AML-193 (cell line): ENCODE data around the gene NRXN2.
"Not testable (repeated sequence)": the region's sequence is repeated elsewhere in the genome, so short reads cannot be mapped to it uniquely, and the experiment has no call there.

Experiments
- DNase-seq, 2 experiments: peaks; one replicate each; lab custom pipeline; 2025; lab: John Stamatoyannopoulos, UW

Gene NRXN2

DNA sequence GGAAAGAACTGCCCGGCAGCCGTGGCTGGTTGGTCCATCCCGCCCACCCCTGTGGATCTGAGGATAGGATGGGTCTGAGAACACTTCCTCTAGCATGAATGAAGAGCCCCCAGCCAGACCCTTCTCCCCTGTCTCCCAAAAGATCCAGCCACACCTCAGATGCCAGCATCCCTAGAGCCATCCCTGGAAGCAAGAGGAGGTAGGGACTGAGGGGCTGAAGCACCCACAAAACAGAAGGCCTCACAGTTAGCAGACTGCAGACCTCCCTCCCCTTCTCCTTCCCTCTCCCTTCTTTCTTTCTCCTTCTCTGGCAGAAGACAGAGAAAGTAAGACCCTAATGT, 1.7 kb downstream of the NRXN2 start:
- DNase-seq = no peak

DNA sequence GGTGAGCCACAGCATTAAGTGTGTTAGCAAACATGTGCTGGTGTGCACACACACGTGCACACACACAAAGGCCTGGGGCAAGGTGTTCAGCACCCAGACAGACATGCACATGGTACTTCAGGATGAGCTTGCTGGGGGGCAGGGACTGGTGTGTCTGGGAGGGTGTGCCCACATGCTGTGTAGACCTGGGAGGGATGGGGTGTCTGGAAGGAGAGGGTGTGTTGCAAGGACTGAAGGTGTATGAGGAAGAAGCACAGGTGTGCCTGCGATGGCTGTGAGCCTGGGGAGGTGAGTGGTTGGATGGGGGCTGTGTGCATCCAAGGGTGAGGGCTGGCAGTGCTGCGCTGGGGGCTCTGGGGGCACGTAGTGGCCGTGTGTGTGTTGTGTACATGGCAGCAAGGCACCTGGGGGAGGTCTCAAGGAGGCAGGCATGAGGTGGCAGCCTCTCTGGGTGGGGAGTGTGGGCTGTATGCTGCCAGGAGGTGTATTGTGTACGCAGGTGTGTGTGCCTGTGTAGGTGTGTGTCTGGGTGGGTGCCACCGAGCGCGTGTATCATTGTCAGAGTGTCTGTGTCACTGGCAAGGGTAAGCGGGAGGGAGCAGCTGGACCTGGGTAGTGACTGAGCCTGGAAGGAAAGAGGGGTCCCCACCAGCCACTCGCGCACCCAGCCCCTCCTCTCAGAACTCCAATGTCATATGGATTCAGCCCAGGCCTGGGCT, 2.2 kb downstream of the NRXN2 start:
- no peak for DNase-seq

DNA sequence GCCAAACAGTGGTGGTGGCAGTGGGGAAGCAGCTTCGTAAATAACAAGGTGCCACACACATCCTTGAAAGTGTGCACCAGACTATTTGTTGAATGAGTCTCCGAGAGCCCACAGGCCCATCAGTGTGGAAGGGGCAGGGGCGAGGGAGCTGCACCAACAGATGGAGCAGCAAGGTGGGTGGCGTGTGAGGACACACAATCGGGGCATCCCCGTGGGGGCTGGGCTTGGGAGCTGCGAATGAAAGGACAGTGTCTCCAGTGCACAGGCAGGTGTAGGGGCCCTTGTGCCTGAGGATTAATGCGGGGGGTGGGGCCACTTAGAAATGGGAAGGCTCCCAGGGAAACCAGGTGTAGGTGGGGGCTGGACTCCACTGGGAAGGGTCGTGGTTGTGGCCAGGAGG, 2.8 kb downstream of the NRXN2 start:
- no peak for DNase-seq

DNA sequence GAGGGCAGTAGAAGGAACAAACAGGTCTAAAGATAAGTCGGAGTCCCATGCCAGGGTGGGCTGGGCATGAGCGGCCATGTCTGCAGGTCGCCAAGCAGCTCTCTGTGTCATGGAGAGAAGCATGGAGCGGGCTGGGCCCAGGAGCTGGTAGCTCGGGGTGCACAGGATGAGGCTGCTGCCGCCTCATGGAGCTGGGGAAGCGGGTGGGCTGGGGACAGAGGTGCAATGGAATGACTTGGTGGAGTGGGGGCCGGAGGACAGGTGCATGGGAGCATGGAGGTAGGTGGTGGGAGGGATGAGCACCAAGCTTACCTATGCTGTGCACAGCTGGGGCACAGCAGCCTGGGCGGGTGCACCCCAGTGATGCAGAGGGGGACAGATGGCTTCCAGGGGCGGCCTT, 3.6 kb downstream of the NRXN2 start:
- DNase-seq = no peak

DNA sequence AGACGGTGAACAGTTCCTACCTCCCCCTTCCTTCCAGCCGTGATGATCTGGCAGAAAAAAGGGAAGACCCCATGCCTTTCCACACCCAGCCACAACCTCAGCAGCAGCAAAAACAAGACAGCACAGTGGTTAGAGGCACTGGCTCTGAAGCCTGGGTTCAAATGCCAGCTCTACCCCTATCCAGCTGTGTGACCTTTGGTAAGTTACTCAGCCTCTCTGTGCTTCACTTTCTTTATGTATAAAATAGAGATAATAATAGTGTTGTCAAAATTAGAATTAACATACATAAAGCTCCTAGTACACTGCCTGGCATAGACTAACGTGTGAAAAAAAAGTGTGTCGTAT, 4.2 kb downstream of the NRXN2 start:
- DNase-seq = no peak

DNA sequence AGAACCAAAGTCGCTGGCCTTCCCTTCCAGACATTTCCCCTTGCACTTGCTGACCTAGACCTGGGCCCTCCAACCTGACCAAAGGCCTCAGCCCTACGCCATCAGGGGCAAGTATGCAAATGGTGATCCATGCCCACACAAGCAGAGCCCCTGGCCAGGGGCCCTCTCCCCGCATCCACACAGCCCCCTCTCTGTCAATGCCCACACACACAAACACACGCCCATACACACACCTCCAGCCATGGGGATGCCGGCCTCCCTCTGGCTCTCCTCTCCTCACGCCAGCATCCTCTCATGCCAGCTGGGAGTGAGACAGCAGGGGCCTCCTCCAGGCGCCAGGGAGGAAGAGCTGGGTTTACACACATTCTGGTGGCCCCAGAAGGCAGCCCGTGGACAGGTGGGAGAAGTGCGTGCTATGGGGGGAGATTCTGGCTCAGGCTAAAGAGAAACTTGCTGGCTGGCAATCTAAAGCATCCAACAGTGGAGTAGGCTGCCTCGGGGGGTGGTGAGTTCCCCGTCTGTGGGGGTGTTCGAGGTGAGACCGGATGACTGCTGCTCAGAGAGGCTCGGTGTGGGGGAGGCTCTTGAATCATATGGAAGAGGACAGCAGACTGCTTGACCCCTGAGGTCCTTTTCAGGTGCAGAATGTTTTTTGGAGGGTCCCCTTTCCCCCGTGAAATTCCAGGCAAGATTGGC, 4.8 kb downstream of the NRXN2 start:
- no peak for DNase-seq

DNA sequence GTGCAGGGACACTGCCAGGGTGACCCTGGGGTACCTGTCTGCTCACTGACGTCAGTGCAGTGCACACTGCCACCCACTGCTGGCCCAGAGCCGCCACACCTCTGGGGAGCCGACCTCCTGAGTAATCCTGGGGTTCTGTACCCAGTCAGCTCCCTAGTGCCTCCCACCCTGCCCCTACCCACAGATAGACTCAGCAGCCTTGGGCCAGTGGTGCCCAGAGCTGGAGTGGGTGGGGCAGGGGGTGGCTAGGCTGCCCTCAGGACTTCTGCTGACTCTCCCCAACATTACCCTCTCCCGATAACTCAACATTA, 5.8 kb downstream of the NRXN2 start:
- no peak for DNase-seq

DNA sequence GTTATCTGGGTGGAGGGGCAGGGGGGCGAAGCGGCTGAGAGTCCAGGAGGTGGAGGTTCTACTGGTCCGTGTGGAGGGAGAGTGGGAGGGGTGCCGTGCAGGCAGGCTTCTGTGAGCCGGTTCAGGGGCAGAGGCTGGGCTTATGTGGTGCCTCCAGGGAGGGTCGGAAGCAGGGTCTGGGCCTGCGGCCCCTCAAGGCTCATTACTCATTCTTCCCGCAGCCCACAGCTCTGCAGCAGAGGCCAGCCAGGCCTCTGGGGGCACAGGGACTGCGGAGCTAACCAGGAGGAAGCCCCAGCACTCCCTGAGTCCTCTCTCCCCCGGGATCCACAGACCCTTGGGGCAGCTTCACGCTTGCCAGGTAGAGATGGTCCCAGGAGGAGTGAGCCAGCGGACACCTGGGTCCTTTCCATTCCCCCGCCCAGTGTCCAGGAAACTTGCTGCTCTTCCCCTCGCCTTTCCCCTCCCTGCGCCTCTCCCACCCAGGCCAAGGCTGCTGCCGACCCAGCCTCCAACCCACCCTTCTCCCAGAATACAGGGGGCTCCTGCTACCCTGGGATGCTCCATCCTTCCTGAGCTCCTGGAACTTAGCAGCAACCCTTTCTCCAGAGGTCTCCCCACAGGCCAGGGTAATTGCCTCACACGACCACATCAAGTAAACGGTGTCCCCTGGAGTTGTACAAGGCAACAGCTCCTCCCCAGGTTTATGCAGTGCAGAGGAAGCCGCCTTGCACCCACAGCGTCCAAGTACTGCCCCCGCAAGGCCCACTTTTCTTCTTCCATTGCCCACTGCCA, 6.3 kb downstream of the NRXN2 start:
- DNase-seq = no peak

DNA sequence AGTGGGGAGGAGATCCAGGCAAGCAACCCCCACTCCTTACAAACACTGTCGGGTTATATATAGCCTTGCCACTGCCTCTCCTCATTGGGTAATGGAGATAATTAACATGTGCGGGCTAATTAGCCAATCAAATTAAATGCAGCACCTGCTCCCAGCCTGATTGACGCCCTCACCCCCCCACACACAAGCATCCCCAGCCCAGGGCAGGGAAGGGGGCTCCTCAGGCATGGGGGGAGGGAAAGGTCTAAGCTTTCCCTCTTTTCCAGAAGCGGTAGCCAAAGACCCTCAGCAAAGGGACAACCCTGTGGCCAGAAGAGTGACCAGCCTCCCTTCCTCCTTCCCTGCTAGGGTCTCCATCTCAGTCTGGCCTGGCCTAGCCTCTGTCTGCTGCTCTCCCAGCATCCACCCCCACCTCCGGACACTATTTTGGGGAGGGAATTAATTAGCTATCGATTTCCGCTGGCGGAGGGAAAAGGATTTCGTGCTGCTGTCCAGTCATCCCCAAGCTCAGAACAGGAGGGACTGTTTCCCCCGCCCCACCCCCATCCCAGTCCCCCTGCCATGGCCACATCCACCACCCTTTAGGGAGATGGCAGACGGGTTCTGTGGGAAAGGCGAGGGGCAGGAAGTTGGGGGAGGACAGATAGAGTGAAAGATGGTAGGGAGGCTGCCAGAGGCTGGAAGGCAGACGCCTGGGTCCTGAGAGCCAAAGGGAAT, 7.1 kb downstream of the NRXN2 start:
- DNase-seq = no peak

DNA sequence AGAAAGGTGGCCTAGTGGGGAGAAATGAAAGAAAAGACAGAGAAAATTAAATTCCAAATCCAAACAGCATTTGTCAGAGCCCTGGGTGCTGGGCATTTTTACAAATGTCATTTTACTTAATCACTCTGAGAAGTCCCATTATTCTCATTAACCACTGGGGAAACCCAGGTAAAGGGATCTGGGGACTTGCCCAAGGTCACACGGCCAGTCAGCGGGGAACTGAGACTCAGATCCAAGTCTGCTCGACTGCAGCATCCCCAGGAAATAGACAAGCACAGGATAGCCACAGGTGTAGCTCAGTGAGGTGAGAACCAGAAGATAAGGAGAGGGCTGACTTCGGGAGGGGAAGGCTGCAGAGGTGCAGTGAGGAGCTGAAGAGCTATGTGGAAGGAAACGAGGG, 7.9 kb downstream of the NRXN2 start:
- DNase-seq = no peak

DNA sequence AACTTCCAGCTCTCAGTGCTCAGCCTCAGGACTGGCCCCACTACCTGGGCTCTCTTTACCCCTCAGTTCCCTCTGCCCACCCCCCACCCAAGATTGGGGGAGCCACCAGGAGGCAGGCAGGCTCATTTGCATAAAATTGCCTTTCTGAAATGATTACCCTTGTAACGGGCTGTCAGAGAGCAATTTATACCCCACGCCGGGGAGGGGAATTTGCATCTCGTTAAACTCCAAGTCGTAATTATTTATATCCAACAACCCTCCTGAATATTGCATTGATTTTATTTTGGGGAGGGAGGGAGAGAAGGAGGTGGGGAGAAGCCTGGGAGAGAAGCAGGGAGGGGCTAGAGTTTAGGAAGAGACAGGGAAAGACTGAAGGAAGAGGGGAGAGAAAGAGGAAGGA, 8.3 kb downstream of the NRXN2 start:
- no peak for DNase-seq

DNA sequence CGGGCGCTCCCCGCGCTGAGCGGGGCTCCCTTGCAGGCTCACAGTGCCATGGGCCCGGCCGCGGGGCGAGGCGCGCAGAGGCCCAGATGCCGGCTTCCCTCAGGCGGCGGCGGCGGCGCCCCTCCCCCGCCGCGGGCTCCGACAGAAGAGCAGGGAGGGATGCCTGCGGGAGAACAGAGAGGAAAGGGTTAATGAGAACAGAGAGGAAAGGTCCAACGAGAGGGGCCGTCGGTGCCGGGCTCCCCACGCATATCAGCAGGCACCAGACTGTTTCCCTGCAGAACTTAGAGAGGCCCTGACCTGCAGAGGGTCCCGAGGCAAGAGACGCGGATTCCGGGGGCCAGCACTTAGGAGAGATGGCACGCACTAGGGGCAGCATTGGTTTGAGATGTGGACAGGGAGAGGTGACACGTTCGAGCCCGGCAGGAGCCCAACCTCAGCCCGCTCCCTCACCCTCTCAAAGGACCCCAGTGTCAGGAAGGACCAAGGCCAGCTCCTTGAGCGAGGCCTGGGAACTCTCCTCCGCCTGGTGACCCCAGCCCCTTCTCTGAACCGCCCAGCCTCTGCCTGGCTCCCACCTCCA, 9.1 kb downstream of the NRXN2 start:
- no peak for DNase-seq

DNA sequence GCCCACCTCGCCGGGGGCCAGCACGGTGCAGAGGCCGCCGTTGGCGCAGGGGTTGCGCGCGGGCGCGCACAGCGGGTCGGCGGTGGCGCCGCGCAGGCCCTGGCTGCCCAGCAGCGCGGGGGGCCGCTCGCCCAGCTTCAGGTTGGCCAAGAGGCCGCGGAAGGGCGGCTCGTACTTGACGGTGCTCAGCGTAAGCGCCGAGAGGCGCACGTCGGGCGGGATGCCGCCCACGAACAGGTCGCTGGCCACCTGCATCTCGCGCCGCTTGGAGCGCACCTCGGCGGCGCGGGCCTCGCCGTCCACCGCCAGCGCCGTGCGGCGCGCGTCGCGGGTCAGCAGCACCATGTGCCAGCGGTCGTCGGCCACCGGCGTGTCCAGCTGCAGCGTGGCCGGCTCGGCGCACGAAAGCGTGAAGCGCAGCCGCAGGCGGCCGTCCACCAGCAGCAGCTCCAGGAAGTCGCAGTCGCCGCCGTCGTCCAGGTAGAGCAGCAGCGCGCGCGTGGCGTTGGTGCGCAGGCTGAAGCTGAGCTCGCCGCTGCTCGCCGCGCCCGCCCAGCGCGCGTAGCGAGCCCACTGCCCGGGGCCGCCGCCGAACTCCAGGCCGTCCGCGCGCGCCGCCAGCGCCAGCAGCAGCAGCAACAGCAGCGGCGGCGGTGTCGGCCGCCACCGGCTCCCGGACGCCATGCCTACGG, 9.8 kb downstream of the NRXN2 start:
- no peak for DNase-seq

DNA sequence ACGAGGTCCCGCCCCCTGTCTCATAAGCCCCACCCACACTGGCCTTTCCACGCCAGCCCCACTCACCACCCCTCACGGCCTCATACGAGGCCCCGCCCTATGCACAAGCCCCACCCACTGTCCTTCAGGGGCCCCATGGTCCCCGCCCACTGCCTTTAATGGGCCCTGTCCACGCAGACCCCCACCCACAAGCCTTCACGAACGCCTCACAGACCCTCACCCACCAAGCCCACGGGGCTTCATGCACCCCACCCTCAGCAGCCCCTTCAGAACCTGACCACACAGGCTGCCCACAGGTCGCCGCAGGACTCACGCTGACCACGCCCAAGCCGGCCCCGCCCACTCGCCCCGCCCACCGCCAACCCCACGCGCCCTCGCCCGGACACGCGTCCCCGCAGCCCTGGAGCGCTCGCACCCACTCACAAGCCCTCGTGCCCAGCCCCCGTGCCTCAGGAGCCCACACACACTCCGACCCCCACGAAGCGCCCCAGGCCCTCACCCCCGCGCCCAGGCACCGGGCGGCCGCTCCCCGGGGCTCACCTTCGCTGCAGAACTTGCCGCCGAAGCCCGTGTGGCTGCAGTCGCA, 10.5 kb downstream of the NRXN2 start:
- no peak for DNase-seq

DNA sequence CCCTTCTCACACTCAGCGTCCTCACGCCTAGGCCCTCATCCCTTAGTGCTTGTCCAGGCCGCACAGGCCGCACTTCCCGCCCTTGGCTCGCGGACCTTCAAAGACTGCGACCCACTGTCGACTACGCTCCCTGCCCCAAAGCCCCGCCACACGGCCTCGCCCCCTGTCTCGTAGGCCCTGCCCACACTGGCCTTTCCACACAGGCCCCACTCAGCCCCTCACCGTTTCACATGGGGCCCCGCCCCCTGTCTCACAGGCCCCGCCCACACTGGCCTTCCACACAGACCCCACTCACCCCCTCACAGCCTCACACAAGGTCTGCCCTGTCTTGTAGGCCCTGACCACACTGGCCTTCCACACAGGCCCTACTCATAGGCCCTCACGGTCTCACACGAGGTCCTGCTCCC, 11.0 kb downstream of the NRXN2 start:
- no peak for DNase-seq

DNA sequence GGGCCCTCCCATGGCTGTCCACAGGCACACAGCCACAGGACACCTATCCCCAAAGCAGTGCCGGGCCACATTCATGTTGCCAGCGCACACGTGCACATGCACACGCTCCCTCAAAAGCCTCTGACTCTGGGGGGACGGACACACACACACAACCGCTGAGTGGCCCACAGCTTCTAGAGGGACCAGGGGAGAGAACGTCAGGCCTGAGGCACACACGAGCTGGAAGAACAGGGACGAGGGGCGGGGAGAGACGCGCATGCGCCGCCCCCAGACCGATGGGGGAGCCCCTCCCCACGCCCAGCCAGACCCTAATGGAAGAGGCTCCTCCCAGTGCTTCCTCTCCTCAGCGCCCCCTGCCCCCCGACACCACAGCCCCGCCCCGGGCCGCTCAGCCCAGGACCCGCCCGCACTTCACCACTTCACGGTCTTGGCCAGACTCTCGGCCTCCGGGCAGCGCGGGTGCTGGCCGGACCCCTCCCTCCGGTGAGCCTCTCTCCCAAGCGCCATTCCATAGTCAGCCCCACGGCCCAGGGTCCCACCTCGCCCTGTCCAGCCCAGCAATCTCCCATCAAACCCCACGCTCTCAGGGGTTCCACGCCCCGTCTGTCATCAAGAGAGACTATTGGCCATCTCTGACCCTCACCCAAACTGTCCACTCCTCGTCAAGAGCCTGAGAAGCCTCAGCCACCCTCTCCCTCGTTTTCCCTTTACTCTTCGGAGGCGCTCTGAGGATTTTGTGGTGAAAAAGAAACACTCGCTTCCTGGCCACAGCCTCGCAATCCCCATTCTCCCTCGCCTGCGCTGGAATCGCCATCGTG, 11.7 kb downstream of the NRXN2 start:
- no peak for DNase-seq

DNA sequence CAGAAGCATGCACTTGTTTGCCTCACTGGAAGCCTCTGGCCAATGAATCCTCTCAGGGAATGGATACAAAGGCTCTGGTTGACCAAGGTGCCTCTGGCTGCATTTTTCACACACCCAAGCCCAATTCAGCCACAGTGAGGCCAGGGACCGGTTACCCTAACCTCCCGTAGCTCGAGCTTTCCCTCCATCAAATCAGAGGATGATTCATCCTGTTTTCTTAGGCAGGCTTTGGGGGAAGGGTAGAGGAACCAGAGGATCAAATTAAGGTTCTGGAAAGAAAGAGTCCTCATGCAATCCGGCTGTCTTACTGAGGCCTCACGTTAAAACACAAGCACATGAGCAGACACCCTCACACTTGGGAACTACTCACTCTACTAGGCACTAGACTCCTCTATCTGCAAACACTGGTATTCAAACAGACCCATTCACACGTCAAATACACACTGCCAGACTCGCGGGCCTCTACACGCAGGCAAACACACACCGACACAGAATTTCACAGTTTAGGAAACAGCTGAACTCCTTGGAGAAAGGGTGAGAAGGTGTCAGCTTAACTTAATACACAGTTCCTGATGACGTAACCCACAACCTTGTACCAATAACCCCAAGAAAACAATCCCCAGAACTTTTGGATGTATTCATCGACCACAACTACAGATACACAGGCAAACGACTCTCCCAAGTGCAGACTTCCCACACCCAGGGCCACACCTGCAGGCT, 12.4 kb downstream of the NRXN2 start:
- no peak for DNase-seq

DNA sequence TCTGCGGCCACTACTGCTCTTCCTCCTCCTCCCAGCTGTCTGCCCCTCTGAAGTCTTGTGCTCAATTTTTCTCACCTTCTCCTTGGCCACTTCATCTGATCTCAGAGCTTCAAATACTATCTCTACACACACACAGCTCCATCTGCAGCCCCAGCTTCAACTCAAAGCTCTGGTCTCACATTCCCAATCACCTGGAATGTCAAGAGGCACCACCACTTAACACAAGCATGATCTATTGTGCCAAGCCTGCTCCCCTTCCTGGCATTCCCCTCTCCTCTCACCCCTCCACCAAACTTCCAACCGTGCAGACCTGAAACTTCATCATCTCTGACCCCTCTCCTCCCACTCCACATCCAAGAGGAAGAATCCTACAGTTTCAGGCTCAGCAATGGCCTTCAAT, 17.5 kb downstream of the NRXN2 start:
- DNase-seq = no peak

DNA sequence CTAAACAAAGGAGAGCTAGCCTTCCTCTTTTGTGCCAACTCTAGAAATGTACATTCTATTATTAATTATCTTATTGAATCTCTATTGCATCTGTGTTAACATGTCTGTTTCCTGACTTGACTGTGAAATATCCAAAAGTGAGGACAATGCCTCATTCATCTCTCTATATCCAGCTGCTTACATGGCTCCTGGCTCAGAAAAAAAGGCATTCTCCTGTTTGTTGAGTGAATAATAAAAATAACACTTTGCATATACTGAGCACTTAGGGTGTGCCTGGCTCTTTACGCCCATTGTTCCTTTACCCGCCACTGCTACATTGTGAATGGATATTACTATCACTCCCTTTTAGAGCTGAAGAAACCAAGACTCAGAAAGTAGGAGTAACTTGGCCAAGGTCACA, 19.9 kb downstream of the NRXN2 start:
- no peak for DNase-seq

DNA sequence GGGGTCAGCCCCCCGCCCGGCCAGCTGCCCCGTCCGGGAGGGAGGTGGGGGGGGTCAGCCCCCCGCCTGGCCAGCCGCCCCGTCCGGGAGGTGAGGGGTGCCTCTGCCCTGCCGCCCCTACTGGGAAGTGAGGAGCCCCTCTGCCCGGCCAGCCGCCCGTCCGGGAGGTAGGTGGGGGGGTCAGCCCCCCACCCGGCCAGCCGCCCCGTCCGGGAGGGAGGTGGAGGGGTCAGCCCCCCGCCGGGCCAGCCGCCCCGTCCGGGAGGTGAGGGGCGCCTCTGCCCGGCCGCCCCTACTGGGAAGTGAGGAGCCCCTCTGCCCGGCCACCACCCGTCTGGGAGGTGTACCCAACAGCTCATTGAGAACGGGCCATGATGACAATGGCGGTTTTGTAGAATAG, 21.0 kb downstream of the NRXN2 start:
- DNase-seq = not testable (repeated sequence)
